Panc1 (cell line): ENCODE results near the gene CCDC171. TPM values are rescaled to one million over a fixed set of nuclear protein-coding genes. Genes with fewer than 3 reads are reported as not detected.

Source experiments
- ATAC-seq: fragments of 200-7000 bp; cut with Tn5 transposase; 2 replicates; pipeline ENCODE4 v1.9.1; 2020; ENCODE audit warnings: mild to moderate bottlenecking, moderate library complexity
- BruUV-seq: library from RNA; stranded (reverse); fragments of 400-500 nt; replicated peaks from 2 replicates; lab custom pipeline; 2021; lab: Mats Ljungman, UMichigan
- CTCF ChIA-PET: fragments of 300-600 bp; sonication (Branson Sonifier 250); formaldehyde crosslinking; loops from one replicate; lab custom pipeline; 2022; ENCODE audit warnings: antibody characterized with exemption; lab: Charles Lee
- POLR2A ChIA-PET: fragments of 300-600 bp; sonication (Branson Sonifier 250); formaldehyde crosslinking; loops from one replicate; lab custom pipeline; 2022; ENCODE audit warnings: antibody characterized with exemption; lab: Charles Lee
- DNase-seq: peaks from one replicate; pipeline ENCODE4 v3.0.0-alpha.2; 2010; ENCODE audit warnings: low read depth, low spot score
- H3K27ac ChIP-seq: 2 replicates; pipeline ENCODE4 v1.5.1; 2011; ENCODE audit warnings: mild to moderate bottlenecking, low read length, inconsistent platforms
- H3K27me3 ChIP-seq: fragments of 200-500 bp; sonication (Bioruptor generic); 2 replicates; pipeline ENCODE4 v1.6.0; 2014; ENCODE audit warnings: low read length, inconsistent platforms; ENCODE audit not compliant: control insufficient read depth, insufficient read depth
- H3K36me3 ChIP-seq: fragments of 200-500 bp; sonication (Bioruptor generic); 2 replicates; pipeline ENCODE4 v1.5.1; 2014; ENCODE audit warnings: inconsistent platforms, mild to moderate bottlenecking, low read length, moderate library complexity; ENCODE audit not compliant: control insufficient read depth, insufficient read depth
- H3K4me1 ChIP-seq: 2 replicates; pipeline ENCODE4 v1.5.1; 2011; ENCODE audit warnings: inconsistent platforms, mild to moderate bottlenecking, low read length, moderate library complexity; ENCODE audit not compliant: control insufficient read depth, insufficient read depth
- H3K4me3 ChIP-seq, 2 experiments: 2 replicates each; pipeline ENCODE4 v1.5.1; 2011 to 2012; ENCODE audit warnings: low read depth in 2 of 2, low read length in 2 of 2, mild to moderate bottlenecking in 2 of 2, inconsistent platforms in 1 of 2, moderate library complexity in 1 of 2
- H3K9me3 ChIP-seq: fragments of 200-500 bp; sonication (Bioruptor generic); 2 replicates; pipeline ENCODE4 v1.5.1; 2014; ENCODE audit warnings: low read depth, mild to moderate bottlenecking, inconsistent platforms, low read length, moderate library complexity; ENCODE audit not compliant: control insufficient read depth, insufficient read depth
- POLR2AphosphoS5 ChIP-seq: IDR thresholded peaks from 2 replicates; pipeline ENCODE4 v1.6.1; 2012; ENCODE audit warnings: mild to moderate bottlenecking, low read depth, low read length, moderate library complexity
- SIN3A ChIP-seq: IDR thresholded peaks from 2 replicates; pipeline ENCODE4 v1.6.1; 2012; ENCODE audit warnings: low read depth, mild to moderate bottlenecking, low read length, moderate library complexity, borderline replicate concordance; ENCODE audit not compliant: insufficient read depth
- TCF7L2 ChIP-seq: IDR thresholded peaks from 2 replicates; pipeline ENCODE4 v1.6.1; 2011; ENCODE audit warnings: mild to moderate bottlenecking, low read depth, low read length, inconsistent platforms
- in situ Hi-C: cut with HindIII; loops from 2 replicates; pipeline ENCODE4 v1.10.0; 2016; ENCODE audit warnings: low sequenced_read_pairs, low pct_unique_long_range_greater_than_20kb
- intact Hi-C: fragments of 100-400 bp; cut with micrococcal nuclease; formaldehyde crosslinking; loops from one replicate; pipeline ENCODE4 v1.10.0; 2022; ENCODE audit not compliant: unreplicated experiment
- total RNA-seq: library from RNA; stranded (reverse); gene quantifications from one replicate; pipeline ENCODE4 v1.2.1, GENCODE V29; 2021; ENCODE audit not compliant: unreplicated experiment
- TF ChIP-seq, protein P1 (sequence below): fragments of 450-650 bp; IDR thresholded peaks from 2 replicates; pipeline ENCODE4 v1.5.1; 2017; ENCODE audit warnings: mild to moderate bottlenecking
- TF ChIP-seq, protein P2 (sequence below), 2 experiments: IDR thresholded peaks; 2 replicates each; pipeline ENCODE4 v1.6.1; 2011 to 2012; ENCODE audit warnings: low read depth in 2 of 2, control low read depth in 1 of 2, low read length in 1 of 2, mild to moderate bottlenecking in 1 of 2, moderate library complexity in 1 of 2; ENCODE audit not compliant: insufficient read depth in 1 of 2

CCDC171 gene
- total RNA-seq, 1 experiment from 2014 or later, result 1.5 TPM

- intact Hi-C loops (no loop called here), in situ Hi-C loops (no loop called here)
- no peaks in the 10 kb centered on the region for H3K36me3 ChIP-seq
- no peaks in the 10 kb centered on the region for H3K27me3 ChIP-seq
- POLR2A ChIA-PET, result no interaction called here
- no peaks in the 10 kb centered on the region for H3K4me1 ChIP-seq
- no peak overlapping the region for H3K4me3 ChIP-seq
- no peaks in the 10 kb centered on the region for H3K9me3 ChIP-seq
- ATAC-seq (no peak), DNase-seq (no peak)
- TF ChIP-seq SIN3A (no peak), TCF7L2 (no peak), POLR2AphosphoS5 (no peak)
- TF ChIP-seq, protein P1, sequence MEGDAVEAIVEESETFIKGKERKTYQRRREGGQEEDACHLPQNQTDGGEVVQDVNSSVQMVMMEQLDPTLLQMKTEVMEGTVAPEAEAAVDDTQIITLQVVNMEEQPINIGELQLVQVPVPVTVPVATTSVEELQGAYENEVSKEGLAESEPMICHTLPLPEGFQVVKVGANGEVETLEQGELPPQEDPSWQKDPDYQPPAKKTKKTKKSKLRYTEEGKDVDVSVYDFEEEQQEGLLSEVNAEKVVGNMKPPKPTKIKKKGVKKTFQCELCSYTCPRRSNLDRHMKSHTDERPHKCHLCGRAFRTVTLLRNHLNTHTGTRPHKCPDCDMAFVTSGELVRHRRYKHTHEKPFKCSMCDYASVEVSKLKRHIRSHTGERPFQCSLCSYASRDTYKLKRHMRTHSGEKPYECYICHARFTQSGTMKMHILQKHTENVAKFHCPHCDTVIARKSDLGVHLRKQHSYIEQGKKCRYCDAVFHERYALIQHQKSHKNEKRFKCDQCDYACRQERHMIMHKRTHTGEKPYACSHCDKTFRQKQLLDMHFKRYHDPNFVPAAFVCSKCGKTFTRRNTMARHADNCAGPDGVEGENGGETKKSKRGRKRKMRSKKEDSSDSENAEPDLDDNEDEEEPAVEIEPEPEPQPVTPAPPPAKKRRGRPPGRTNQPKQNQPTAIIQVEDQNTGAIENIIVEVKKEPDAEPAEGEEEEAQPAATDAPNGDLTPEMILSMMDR, result no peak
- TF ChIP-seq, protein P2, sequence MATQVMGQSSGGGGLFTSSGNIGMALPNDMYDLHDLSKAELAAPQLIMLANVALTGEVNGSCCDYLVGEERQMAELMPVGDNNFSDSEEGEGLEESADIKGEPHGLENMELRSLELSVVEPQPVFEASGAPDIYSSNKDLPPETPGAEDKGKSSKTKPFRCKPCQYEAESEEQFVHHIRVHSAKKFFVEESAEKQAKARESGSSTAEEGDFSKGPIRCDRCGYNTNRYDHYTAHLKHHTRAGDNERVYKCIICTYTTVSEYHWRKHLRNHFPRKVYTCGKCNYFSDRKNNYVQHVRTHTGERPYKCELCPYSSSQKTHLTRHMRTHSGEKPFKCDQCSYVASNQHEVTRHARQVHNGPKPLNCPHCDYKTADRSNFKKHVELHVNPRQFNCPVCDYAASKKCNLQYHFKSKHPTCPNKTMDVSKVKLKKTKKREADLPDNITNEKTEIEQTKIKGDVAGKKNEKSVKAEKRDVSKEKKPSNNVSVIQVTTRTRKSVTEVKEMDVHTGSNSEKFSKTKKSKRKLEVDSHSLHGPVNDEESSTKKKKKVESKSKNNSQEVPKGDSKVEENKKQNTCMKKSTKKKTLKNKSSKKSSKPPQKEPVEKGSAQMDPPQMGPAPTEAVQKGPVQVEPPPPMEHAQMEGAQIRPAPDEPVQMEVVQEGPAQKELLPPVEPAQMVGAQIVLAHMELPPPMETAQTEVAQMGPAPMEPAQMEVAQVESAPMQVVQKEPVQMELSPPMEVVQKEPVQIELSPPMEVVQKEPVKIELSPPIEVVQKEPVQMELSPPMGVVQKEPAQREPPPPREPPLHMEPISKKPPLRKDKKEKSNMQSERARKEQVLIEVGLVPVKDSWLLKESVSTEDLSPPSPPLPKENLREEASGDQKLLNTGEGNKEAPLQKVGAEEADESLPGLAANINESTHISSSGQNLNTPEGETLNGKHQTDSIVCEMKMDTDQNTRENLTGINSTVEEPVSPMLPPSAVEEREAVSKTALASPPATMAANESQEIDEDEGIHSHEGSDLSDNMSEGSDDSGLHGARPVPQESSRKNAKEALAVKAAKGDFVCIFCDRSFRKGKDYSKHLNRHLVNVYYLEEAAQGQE (IDR thresholded peaks at IDR 0.05; ENCODE audit: insufficient read depth in 1 of 2, low read depth in 2 of 2, low read length in 1 of 2), result no peak
- CTCF ChIA-PET, result no interaction called here
- BruUV-seq, result no TSS peak
- no peak overlapping the region for H3K27ac ChIP-seq
Measured at GRCh38 chr9:15570769-15571168, 17.9 kb downstream of the CCDC171 start.

DNA sequence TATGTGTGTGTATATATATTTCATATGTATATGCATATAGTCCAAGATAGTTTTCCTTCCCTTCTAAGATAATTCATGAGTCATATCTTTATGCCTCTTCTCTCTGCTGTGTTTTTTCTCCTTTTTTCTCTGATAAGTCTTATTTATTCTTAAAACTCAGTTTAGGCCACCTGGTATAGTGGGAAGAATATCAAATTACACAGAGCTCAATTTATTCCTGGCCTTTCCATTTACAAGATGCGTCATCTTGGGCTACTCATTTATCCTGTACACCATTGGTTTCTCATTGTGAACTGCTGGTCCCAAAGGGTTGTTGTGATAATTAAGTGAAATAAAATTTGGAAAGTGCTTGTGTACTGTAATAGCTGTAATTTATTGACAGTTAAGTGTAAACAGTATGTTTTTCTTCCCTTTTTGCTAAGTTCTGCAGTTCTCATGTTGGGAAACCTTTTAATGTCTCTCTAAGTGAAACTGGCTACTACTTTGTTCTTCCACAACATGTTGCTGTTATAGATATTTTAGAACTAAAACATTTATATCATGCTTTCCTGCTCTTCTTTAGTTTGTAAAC, 19.4 kb downstream of the CCDC171 start:
- BruUV-seq, result no TSS peak
- intact Hi-C loops, result no loop called here
- ATAC-seq, result no peak
- in situ Hi-C loops, result no loop called here
- ChIA-PET POLR2A (interaction anchor here (0.5 kb wide), 1 partner anchor 21 kb away, joined by 7 read pairs; no protein-coding TSS in a partner anchor), CTCF (no interaction called here)
- H3K4me1 ChIP-seq, result no peaks in the 10 kb centered on the region
- TF ChIP-seq POLR2AphosphoS5 (no peak), TCF7L2 (no peak), SIN3A (no peak)
- TF ChIP-seq, protein P1, result no peak
- TF ChIP-seq, protein P2 (IDR thresholded peaks at IDR 0.05; ENCODE audit: insufficient read depth in 1 of 2, low read depth in 2 of 2, low read length in 1 of 2), result no peak
- no peak overlapping the region for H3K4me3 ChIP-seq
- no peak overlapping the region for H3K27ac ChIP-seq
- no peaks in the 10 kb centered on the region for H3K36me3 ChIP-seq
- DNase-seq, result no peak
- H3K27me3 ChIP-seq, result no peaks in the 10 kb centered on the region
- no peaks in the 10 kb centered on the region for H3K9me3 ChIP-seq
